ENCODE results near the gene MRPL46. TPM values are rescaled to one million over a fixed set of nuclear protein-coding genes. Genes with fewer than 3 reads are reported as not detected.

The MRPL46 gene
- total and polyA plus RNA-seq, 2 of the 13 experiments (the other 11 are each of a cell fraction or from before 2014, with no cell fraction given) = 62.9 to 79.2 TPM

DNA sequence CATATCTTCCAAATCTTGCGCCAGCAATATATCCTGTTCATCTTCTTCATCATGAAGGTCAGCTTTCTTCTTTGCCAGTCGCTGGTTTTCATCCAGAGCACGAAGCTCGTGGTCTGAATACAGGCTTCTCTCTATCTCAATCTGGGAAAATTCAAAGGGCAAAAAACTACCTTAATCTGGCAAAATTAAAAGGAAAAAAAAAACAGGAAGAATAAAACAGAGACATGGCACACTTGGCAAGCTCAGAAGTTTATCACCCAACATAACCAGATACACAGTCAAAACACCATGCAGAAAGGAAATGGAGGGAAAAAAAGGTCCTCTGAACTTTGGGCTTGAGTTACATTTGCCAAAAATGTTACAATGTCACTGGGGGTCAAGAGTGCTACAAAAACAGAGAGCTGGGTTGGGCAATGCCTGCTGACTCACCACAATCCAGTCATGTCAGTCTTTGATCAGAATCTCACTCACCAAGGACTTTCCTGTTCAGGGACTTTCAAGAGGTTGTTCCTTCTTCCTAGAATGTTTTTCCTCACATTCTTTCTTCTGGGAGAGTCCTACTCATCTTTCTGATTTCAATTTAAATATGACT, 1.5 kb downstream of the MRPL46 start (continued):
- TF ChIP-seq, protein P1, sequence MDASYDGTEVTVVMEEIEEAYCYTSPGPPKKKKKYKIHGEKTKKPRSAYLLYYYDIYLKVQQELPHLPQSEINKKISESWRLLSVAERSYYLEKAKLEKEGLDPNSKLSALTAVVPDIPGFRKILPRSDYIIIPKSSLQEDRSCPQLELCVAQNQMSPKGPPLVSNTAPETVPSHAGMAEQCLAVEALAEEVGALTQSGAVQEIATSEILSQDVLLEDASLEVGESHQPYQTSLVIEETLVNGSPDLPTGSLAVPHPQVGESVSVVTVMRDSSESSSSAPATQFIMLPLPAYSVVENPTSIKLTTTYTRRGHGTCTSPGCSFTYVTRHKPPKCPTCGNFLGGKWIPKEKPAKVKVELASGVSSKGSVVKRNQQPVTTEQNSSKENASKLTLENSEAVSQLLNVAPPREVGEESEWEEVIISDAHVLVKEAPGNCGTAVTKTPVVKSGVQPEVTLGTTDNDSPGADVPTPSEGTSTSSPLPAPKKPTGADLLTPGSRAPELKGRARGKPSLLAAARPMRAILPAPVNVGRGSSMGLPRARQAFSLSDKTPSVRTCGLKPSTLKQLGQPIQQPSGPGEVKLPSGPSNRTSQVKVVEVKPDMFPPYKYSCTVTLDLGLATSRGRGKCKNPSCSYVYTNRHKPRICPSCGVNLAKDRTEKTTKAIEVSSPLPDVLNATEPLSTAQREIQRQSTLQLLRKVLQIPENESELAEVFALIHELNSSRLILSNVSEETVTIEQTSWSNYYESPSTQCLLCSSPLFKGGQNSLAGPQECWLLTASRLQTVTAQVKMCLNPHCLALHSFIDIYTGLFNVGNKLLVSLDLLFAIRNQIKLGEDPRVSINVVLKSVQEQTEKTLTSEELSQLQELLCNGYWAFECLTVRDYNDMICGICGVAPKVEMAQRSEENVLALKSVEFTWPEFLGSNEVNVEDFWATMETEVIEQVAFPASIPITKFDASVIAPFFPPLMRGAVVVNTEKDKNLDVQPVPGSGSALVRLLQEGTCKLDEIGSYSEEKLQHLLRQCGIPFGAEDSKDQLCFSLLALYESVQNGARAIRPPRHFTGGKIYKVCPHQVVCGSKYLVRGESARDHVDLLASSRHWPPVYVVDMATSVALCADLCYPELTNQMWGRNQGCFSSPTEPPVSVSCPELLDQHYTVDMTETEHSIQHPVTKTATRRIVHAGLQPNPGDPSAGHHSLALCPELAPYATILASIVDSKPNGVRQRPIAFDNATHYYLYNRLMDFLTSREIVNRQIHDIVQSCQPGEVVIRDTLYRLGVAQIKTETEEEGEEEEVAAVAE (CRISPR knock-in tag; IDR thresholded peaks at IDR 0.05; ENCODE audit: borderline replicate concordance) = no peak
- TF ChIP-seq ZBTB8A (CRISPR knock-in tag; IDR thresholded peaks at IDR 0.05; ENCODE audit: borderline replicate concordance, low read depth) (no peak), TP53 (CRISPR knock-in tag; conservative IDR thresholded peaks at IDR 0.05) (0 out of 2 replicates have a peak, but pooled peaks have one; percentile 27), SP1 (IDR thresholded peaks at IDR 0.05) (no peak), SP1 (CRISPR knock-in tag; IDR thresholded peaks at IDR 0.05) (no peak), ZNF256 (CRISPR knock-in tag; conservative IDR thresholded peaks at IDR 0.05) (peak; percentile 70; the same call in 1 of the 2 replicates), CREM (IDR thresholded peaks at IDR 0.05) (peak; percentile 86), CREM (CRISPR knock-in tag; IDR thresholded peaks at IDR 0.05) (no peak), ZNF264 (CRISPR knock-in tag; IDR thresholded peaks at IDR 0.05) (peak; percentile 81), RXRB (CRISPR knock-in tag; IDR thresholded peaks at IDR 0.05; ENCODE audit: borderline replicate concordance) (peak; percentile 92), PRPF4 (IDR thresholded peaks at IDR 0.05; ENCODE audit: low read depth, low read length, poor library complexity, severe bottlenecking) (no peak), ZMYM2 (CRISPR knock-in tag; IDR thresholded peaks at IDR 0.05) (peak; percentile 76), ZBTB3 (CRISPR knock-in tag; IDR thresholded peaks at IDR 0.05; ENCODE audit: borderline replicate concordance, low read depth) (peak; percentile 53; the same call in 1 of the 2 replicates), GZF1 (CRISPR knock-in tag; IDR thresholded peaks at IDR 0.05) (no peak), ZNF816 (CRISPR knock-in tag; IDR thresholded peaks at IDR 0.05; ENCODE audit: borderline replicate concordance) (no peak), GTF3A (CRISPR knock-in tag; conservative IDR thresholded peaks at IDR 0.05) (no peak), TMF1 (CRISPR knock-in tag; IDR thresholded peaks at IDR 0.05; ENCODE audit: low read depth) (no peak)
- TF ChIP-seq, protein P2, sequence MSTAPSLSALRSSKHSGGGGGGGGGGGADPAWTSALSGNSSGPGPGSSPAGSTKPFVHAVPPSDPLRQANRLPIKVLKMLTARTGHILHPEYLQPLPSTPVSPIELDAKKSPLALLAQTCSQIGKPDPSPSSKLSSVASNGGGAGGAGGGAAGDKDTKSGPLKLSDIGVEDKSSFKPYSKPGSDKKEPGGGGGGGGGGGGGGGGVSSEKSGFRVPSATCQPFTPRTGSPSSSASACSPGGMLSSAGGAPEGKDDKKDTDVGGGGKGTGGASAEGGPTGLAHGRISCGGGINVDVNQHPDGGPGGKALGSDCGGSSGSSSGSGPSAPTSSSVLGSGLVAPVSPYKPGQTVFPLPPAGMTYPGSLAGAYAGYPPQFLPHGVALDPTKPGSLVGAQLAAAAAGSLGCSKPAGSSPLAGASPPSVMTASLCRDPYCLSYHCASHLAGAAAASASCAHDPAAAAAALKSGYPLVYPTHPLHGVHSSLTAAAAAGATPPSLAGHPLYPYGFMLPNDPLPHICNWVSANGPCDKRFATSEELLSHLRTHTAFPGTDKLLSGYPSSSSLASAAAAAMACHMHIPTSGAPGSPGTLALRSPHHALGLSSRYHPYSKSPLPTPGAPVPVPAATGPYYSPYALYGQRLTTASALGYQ (CRISPR knock-in tag; IDR thresholded peaks at IDR 0.05) = peak; percentile 87
- TF ChIP-seq, protein P3, sequence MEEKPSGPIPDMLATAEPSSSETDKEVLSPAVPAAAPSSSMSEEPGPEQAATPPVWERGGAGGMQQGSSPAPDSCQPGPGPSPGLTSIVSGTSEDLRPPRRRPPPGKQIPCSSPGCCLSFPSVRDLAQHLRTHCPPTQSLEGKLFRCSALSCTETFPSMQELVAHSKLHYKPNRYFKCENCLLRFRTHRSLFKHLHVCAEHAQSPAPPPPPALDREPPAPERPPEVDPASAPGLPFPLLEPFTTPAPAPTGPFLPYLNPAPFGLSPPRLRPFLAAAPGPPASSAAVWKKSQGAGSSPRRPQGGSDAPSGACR (CRISPR knock-in tag; IDR thresholded peaks at IDR 0.05) = 0 out of 2 replicates have a peak, but pooled peaks have one; percentile 66
- TF ChIP-seq, protein P4, sequence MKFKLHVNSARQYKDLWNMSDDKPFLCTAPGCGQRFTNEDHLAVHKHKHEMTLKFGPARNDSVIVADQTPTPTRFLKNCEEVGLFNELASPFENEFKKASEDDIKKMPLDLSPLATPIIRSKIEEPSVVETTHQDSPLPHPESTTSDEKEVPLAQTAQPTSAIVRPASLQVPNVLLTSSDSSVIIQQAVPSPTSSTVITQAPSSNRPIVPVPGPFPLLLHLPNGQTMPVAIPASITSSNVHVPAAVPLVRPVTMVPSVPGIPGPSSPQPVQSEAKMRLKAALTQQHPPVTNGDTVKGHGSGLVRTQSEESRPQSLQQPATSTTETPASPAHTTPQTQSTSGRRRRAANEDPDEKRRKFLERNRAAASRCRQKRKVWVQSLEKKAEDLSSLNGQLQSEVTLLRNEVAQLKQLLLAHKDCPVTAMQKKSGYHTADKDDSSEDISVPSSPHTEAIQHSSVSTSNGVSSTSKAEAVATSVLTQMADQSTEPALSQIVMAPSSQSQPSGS (CRISPR knock-in tag; IDR thresholded peaks at IDR 0.05) = peak; percentile 63; the same call in 1 of the 2 replicates
